ENCODE measurements around the gene TNFRSF4.
A peak's percentile ranks its signal among the peaks of the same experiment; 100 is the strongest.
"Not testable (repeated sequence)": the region's sequence is repeated elsewhere in the genome, so short reads cannot be mapped to it uniquely, and the experiment has no call there.

The TNFRSF4 gene

GRCh38 chr1:1182491-1183220, 31.3 kb downstream of the TNFRSF4 start:
- no peak for DNase-seq (ENCODE audit: low read depth in 2 of 2)

- no peak for DNase-seq (ENCODE audit: low read depth in 2 of 2)
Measured at GRCh38 chr1:1181938-1182410, 32.0 kb downstream of the TNFRSF4 start.

GRCh38 chr1:1181129-1181937, 32.6 kb downstream of the TNFRSF4 start:
- DNase-seq (ENCODE audit: low read depth in 2 of 2), result no peak

DNA sequence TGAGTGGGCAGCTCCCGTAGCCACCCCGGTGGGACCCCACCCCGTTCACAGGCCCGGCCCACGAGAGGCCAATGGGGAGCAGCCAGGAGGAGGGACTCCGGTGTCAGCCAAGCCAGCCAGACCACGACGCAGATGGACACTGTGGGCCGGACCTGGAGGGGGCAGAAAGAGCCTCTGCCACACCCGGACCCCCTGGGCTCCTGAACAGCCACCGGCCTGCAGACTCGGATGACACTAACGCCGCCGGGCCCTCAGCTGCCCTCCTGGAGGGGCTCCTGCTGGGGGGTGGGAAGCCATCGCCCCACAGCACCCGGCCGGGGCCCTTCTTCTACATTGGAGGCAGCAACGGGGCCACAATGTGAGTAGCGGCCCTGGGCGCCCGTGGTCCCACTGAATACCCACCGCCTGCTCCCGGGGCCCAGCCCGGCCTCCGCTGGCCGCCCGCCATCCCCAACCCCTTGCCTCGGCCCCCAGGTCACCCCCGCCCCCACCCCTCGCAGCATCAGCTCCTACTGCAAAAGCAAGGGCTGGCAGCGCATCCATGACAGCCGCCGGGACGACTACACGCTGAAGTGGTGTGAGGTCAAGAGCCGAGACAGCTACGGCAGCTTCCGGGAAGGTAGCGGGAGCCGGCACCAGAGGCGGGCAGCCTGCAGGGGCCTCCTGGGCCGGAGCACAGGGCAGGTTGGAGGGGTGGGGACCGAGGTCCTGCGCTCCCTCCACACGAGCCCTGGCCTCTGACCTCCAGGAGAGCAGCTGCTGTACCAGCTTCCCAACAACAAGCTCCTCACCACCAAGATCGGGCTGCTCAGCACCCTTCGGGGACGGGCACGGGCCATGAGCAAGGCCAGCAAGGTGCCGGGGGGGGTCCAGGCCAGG, 33.7 kb downstream of the TNFRSF4 start:
- no peak for DNase-seq (ENCODE audit: low read depth in 2 of 2)

- no peak for DNase-seq (ENCODE audit: low read depth in 2 of 2)
Measured at GRCh38 chr1:1179346-1179982, 34.5 kb downstream of the TNFRSF4 start.

- no peak for DNase-seq (ENCODE audit: low read depth in 2 of 2)
Measured at GRCh38 chr1:1178794-1179331, 35.1 kb downstream of the TNFRSF4 start.

DNA sequence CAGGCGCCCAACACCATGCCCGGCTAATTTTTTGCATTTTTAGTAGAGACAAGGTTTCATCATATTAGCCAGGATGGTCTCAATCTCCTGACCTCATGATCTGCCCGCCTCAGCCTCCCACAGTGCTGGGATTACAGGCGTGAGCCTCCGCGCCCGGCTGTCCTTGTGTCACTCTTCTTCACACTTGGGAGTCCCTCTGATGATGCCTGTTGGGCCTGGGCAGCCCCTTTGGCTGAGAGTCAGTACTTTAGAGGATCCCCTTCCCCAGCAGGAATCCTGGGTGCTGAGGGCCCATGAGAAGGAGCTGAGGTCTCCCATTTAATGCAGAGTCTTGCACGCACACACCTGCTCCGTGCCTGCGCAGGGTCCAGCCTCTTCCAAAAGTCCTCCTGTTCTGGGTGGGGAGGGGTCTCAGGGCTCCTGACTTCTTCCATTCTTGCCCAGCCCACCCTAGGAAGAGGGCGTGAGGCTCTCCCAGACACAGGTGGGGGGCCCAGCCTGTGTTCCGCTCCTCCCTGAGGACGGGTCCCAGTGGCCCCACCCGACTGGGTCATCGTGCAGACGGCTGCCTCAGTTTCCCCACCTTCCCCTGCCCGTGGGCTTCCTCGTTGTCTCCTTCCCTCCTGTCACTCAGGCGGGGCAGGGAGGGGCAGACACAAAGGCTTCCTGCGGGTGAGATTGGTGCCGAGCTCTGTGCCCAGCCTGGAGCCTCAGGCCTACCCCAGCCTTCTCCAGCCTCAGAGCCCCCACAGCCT, 36.3 kb downstream of the TNFRSF4 start:
- no peak for DNase-seq (ENCODE audit: low read depth in 2 of 2)

DNA sequence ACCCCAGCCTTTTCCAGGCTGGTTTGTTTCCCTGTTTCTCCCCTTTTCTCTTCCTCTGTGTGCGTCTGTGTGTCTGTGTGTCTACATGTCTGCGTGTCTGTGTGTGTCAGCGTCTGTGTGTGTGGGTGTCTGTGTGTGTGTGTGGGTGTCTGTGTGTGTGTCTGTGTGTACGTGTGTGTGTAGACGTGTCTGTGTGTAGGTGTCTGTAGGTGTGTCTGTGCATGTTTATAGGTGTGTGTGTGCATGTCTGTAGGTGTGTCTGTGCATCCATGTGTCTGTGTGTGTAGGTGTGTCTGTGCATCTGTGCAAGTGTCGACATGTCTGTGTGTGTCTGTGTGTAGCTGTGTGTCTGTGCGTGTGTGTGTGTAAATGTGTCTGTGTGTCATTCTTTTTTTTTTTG, 37.0 kb downstream of the TNFRSF4 start:
- no peak for DNase-seq (ENCODE audit: low read depth in 2 of 2)

DNA sequence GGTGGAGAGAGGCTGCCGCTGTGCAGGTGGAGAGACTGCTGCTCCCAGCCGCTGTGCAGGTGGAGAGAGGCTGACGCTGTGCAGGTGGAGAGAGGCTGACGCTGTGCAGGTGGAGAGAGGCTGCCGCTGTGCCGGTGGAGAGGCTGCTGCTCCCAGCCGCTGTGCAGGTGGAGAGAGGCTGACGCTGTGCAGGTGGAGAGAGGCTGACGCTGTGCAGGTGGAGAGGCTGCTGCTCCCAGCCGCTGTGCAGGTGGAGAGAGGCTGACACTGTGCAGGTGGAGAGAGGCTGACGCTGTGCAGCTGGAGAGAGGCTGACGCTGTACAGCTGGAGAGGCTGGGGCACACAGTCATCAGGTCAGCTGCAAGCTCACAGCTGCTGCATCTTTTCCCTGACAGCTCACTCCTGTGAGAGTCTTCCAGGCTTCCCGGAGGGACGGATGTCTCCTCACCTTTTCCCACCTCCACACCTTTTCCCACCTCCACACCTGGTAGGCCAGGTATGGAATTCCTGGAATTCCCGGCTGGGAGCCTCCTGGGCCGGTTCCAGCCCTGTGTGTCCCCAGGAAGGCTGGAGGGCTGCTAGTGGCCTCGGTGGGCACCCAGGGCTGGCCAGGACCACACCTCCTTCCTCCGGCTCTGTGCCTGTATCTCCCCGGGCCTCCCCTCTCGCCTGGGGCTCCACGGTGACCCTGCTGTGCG, 37.7 kb downstream of the TNFRSF4 start:
- not testable (repeated sequence) for DNase-seq (ENCODE audit: low read depth in 2 of 2)

DNA sequence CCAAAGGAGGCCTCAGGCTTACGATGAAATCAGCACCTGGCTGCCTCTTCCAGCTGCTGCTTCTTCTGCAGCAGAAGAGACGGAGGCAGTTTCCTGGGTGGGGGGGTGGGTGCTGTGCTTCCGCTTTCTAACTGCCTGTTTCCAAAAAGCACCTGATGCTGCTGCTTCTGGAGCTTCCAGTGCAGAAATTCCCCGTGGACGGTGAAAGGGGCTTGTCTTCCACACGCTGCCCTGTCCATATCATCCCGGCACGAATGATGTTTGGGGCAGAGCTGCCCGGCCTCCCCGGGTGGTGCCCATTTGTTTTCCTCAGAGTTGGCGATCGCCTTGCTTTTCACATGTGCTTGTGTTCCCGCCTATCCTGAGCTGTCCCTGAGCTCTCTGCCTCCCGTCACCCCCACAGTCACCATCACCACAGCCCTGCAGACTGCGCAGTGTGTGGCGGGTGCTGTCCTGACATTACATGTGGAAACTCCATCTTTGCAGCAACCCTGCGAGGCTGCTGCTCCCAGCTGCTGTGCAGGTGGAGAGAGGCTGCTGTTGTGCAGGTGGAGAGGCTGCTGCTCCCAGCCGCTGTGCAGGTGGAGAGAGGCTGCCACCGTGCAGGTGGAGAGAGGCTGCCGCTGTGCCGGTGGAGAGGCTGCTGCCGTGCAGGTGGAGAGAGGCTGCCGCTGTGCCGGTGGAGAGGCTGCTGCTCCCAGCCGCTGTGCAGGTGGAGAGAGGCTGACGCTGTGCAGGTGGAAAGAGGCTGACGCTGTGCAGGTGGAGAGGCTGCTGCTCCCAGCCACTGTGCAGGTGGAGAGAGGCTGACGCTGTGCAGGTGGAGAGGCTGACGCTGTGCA, 38.5 kb downstream of the TNFRSF4 start:
- no peak for DNase-seq (ENCODE audit: low read depth in 2 of 2)

- peak in 1 of 2 donors; percentile 21 for DNase-seq (ENCODE audit: low read depth in 2 of 2)
Measured at GRCh38 chr1:1173793-1174415, 40.0 kb downstream of the TNFRSF4 start, which contains the start of gene TTLL10. TTLL10 (plus strand) TSS chr1:1173880; CDS start chr1:1179216, 5,336 bp downstream.

- no peak for DNase-seq (ENCODE audit: low read depth in 2 of 2)
Measured at GRCh38 chr1:1173061-1173792, 40.7 kb downstream of the TNFRSF4 start.

DNA sequence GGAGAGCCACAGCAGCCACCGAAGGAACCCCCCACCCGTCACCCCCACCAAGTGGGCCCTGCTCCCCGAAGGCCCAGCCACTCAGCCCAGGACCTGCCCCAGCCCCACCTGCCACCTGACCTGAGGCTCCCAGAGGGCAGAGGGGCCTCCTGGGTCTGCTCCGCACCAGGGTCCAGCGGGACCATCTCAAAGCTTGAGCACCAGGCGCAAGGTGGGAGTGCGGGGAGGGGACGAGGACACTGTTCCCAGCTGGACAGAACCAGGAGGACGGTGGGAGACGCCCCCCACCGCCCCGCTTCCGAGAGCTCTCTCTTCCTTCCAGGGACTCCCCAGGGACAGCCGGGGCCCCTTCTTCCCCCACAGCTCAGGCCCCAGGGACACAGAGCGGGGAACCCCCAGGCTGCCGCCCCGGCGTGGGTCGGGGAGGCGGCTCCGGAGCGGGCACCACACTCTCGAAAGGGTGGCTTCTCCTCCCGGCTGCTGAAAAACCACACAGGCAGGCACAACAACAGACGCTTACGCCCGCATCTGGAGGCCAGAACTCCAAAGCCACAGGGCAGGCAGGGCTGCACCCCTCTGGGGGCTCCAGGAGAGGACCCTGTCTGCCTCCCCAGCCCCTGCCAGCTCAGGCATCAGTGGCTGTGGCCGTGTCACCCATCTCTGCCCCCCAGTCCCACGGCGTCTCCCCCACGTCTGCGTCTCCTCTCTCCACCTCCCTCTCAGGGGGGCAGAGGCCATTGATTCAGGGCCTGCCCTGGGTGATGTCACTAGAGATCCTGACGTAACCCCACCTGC, 42.2 kb downstream of the TNFRSF4 start:
- DNase-seq (ENCODE audit: low read depth in 2 of 2), result no peak

GRCh38 chr1:1171161-1171545, 42.8 kb downstream of the TNFRSF4 start:
- no peak for DNase-seq (ENCODE audit: low read depth in 2 of 2)

DNA sequence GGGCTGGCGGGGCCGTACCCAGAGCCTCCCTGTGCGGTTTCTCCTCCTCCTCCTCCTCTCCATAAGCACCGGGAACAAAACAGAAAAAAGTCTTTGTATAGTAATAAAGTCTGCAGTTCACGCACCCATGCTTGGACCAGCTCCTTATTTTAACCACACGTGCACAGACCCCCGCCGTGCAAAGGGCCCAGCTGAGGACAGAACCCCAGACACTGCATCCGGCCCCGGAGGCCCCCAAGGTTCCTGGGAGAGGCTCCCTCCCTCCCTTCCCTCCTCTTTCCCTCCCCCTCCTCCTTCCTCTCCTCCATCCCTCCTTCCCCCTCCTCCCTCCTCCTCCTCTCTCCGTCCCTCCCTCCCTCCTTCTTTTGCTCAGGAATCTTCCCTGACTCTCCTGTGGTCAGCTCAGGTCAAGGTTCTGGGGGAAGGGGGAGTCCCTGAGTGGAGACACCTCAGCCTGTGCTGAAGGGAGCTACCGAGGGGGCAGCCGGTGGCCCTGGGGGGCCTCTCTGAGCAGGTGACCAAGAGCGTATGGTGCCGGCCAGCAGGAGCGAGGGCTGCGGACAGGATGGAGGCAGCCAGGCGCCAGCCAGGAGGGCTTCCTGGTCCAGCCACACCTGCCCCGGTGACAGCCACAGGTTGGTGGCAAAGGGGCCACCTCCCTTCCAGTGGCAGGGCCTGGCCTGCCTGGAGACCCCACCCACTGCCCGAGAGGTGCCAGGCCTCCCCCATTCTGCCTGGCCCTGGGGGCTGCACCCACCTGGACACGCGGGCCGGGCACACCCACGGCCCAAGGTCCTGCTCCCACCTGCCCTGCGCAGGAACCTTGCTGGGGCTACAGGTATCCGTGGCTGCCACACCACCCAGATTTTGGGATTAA, 43.5 kb downstream of the TNFRSF4 start:
- DNase-seq (ENCODE audit: low read depth in 2 of 2), result no peak
